Chondrocyte (in vitro differentiated cells): ENCODE data around the gene INSYN1. TPM values are rescaled to one million over a fixed set of nuclear protein-coding genes. Genes with fewer than 3 reads are reported as not detected.
A peak's percentile ranks its signal among the peaks of the same experiment; 100 is the strongest.

Experiments used
- DNase-seq: peaks from one replicate; pipeline ENCODE4 v3.0.0; 2021; ENCODE audit warnings: mixed read lengths, low spot score
- H3K27ac Mint-ChIP-seq: one replicate; pipeline ENCODE4 v1.8.0; 2021; ENCODE audit warnings: mild to moderate bottlenecking, moderate library complexity, mixed read lengths; ENCODE audit not compliant: unreplicated experiment
- H3K27me3 Mint-ChIP-seq: 2 replicates; pipeline ENCODE4 v1.8.0; 2021; ENCODE audit warnings: low read depth, mixed read lengths
- H3K36me3 Mint-ChIP-seq: 2 replicates; pipeline ENCODE4 v1.8.0; 2021; ENCODE audit warnings: low read depth, mixed read lengths
- H3K4me1 Mint-ChIP-seq: 2 replicates; pipeline ENCODE4 v1.8.0; 2021; ENCODE audit warnings: low read depth, mild to moderate bottlenecking, mixed read lengths
- H3K4me3 Mint-ChIP-seq: one replicate; pipeline ENCODE4 v1.8.0; 2021; ENCODE audit warnings: mild to moderate bottlenecking, moderate library complexity, mixed read lengths; ENCODE audit not compliant: unreplicated experiment
- H3K9me3 Mint-ChIP-seq: 2 replicates; pipeline ENCODE4 v1.8.0; 2021; ENCODE audit warnings: low read depth, mixed read lengths
- total RNA-seq: library from RNA; stranded (reverse); gene quantifications from 3 replicates; pipeline ENCODE4 v1.2.1, GENCODE V29; 2021
- TF ChIP-seq, protein P1 (sequence below): fragments of 200-600 bp; sonication (generic); IDR thresholded peaks from 2 replicates; pipeline ENCODE4 v1.5.0; 2021; ENCODE audit warnings: antibody characterized with exemption, mild to moderate bottlenecking, moderate library complexity

Gene INSYN1
- total RNA-seq, 1 donor from 2014 or later: 23.0 TPM

DNA sequence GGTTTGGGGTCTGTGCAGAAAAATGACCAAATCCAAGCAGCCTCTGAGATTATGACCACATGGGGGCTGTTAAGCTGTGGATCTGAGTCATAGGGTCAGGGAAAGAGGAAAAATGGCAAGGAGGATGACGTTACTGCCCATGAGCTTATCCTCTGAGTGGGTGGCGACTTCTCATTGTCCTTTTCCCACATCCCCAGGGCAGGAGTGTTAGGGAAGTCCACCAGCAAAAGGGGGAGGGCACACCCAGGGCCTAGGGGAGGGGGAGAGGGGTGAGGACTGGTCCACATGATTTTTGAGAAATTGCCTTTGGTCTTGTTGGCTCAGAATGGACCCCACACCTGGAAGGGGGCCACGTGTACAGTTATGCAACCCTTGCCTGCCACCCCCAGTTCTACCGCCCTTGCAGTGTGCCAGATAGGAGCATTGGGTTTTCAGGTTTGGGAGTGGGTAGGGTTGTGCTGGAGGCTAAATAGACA lies 66.3 kb downstream of the INSYN1 start:
- H3K4me3 Mint-ChIP-seq: peak overlapping the region; percentile 86
- peak overlapping the region; percentile 86 for H3K27ac Mint-ChIP-seq
- no peaks in the 10 kb centered on the region for H3K36me3 Mint-ChIP-seq
- TF ChIP-seq, protein P1, sequence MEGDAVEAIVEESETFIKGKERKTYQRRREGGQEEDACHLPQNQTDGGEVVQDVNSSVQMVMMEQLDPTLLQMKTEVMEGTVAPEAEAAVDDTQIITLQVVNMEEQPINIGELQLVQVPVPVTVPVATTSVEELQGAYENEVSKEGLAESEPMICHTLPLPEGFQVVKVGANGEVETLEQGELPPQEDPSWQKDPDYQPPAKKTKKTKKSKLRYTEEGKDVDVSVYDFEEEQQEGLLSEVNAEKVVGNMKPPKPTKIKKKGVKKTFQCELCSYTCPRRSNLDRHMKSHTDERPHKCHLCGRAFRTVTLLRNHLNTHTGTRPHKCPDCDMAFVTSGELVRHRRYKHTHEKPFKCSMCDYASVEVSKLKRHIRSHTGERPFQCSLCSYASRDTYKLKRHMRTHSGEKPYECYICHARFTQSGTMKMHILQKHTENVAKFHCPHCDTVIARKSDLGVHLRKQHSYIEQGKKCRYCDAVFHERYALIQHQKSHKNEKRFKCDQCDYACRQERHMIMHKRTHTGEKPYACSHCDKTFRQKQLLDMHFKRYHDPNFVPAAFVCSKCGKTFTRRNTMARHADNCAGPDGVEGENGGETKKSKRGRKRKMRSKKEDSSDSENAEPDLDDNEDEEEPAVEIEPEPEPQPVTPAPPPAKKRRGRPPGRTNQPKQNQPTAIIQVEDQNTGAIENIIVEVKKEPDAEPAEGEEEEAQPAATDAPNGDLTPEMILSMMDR: peak; percentile 11
- peaks cover 33% of the 10 kb centered on the region for H3K4me1 Mint-ChIP-seq
- DNase-seq: no peak
- H3K9me3 Mint-ChIP-seq: no peaks in the 10 kb centered on the region
- no peaks in the 10 kb centered on the region for H3K27me3 Mint-ChIP-seq

DNA sequence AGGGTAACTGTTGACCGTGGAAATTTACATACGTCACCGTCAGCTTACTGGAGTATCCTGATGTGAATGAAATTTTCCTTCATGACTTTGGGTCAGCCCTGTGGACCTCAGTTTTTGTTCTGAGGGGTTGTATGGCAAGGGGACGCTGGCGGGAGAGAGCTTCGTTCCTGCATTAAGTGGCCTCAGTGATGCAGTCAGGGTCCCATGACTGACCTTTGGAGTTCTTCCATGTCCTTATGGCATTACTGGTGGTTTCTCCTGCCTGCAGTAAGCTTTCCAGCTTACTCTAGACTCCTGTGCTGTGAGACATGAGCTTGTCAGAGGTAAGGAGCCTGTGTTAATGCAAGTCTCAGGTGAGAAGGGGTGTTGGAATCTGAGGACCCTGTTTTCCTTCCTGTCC lies 67.2 kb downstream of the INSYN1 start:
- no peaks in the 10 kb centered on the region for H3K36me3 Mint-ChIP-seq
- H3K27ac Mint-ChIP-seq: peak overlapping the region; percentile 86
- DNase-seq: no peak
- TF ChIP-seq, protein P1: no peak
- peak overlapping the region; percentile 86 for H3K4me3 Mint-ChIP-seq
- H3K9me3 Mint-ChIP-seq: no peaks in the 10 kb centered on the region
- H3K27me3 Mint-ChIP-seq: no peaks in the 10 kb centered on the region
- peaks cover 33% of the 10 kb centered on the region for H3K4me1 Mint-ChIP-seq

Other genes with a start within 250 kb of the INSYN1 start
- gene NPTN, start 120.0 kb downstream of the INSYN1 start, total RNA-seq: 232 to 256 TPM (median 252 TPM) in 3 replicates
- 157 to 196 TPM (median 192 TPM) in 3 replicates for gene CD276, start 69.0 kb downstream of the INSYN1 start, total RNA-seq
- not detected in 3 replicates for gene TBC1D21, start 120.2 kb upstream of the INSYN1 start, total RNA-seq
- gene LOXL1, start 173.1 kb upstream of the INSYN1 start, total RNA-seq: 428 to 446 TPM (median 444 TPM) in 3 replicates
- gene STOML1, start 238.9 kb upstream of the INSYN1 start, total RNA-seq: 18.0 to 26.4 TPM (median 18.9 TPM) in 3 replicates
- 38.8 to 44.3 TPM (median 40.0 TPM) in 3 replicates for gene PML, start 241.4 kb upstream of the INSYN1 start, total RNA-seq